ENCODE data around the gene ZFAND3.

Gene ZFAND3

GRCh38 chr6:38146021-38146733 lies 326.6 kb downstream of the ZFAND3 start:
- Histone ChIP-seq H3K79me2 (ENCODE audit: insufficient read depth, low read length) (no peaks in the 10 kb centered on the region), H4K20me1 (ENCODE audit: insufficient read depth, low read length) (no peaks in the 10 kb centered on the region), H3K4me3 (ENCODE audit: low read depth, low read length, poor library complexity, severe bottlenecking) (no peak overlapping the region), H3K9me3 (ENCODE audit: low read length) (no peaks in the 10 kb centered on the region), H2AFZ (ENCODE audit: low read length) (no peak overlapping the region), H3K4me1 (ENCODE audit: insufficient read depth, low read length, severe bottlenecking) (no peaks in the 10 kb centered on the region), H3K36me3 (ENCODE audit: insufficient read depth, low read length) (no peaks in the 10 kb centered on the region), H3K9me2 (ENCODE audit: low read depth, low read length) (no peaks in the 10 kb centered on the region), H3K27me3 (ENCODE audit: insufficient read depth, low read length) (no peaks in the 10 kb centered on the region), H3K27ac (ENCODE audit: low read depth, low read length, poor library complexity, severe bottlenecking) (no peak overlapping the region), H3K9ac (ENCODE audit: low read length) (no peak overlapping the region), H3F3A (ENCODE audit: insufficient read depth, low read length) (no peaks in the 10 kb centered on the region), H3K4me2 (ENCODE audit: low read length) (no peak overlapping the region)
- no peak for TF ChIP-seq CTCF (IDR thresholded peaks at IDR 0.05; ENCODE audit: low read length)
- no peak for TF ChIP-seq EZH2 (IDR thresholded peaks at IDR 0.05; ENCODE audit: borderline replicate concordance, low read length)

GRCh38 chr6:38146734-38147027 lies 327.2 kb downstream of the ZFAND3 start:
- Histone ChIP-seq H2AFZ (ENCODE audit: low read length) (no peak overlapping the region), H3K9ac (ENCODE audit: low read length) (no peak overlapping the region), H3K4me1 (ENCODE audit: insufficient read depth, low read length, severe bottlenecking) (no peaks in the 10 kb centered on the region), H4K20me1 (ENCODE audit: insufficient read depth, low read length) (no peaks in the 10 kb centered on the region), H3K9me3 (ENCODE audit: low read length) (no peaks in the 10 kb centered on the region), H3K27ac (ENCODE audit: low read depth, low read length, poor library complexity, severe bottlenecking) (no peak overlapping the region), H3K27me3 (ENCODE audit: insufficient read depth, low read length) (no peaks in the 10 kb centered on the region), H3F3A (ENCODE audit: insufficient read depth, low read length) (no peaks in the 10 kb centered on the region), H3K4me3 (ENCODE audit: low read depth, low read length, poor library complexity, severe bottlenecking) (no peak overlapping the region), H3K9me2 (ENCODE audit: low read depth, low read length) (no peaks in the 10 kb centered on the region), H3K79me2 (ENCODE audit: insufficient read depth, low read length) (no peaks in the 10 kb centered on the region), H3K4me2 (ENCODE audit: low read length) (no peak overlapping the region), H3K36me3 (ENCODE audit: insufficient read depth, low read length) (no peaks in the 10 kb centered on the region)
- TF ChIP-seq EZH2 (IDR thresholded peaks at IDR 0.05; ENCODE audit: borderline replicate concordance, low read length), result no peak
- no peak for TF ChIP-seq CTCF (IDR thresholded peaks at IDR 0.05; ENCODE audit: low read length)

- no peaks in the 10 kb centered on the region for H4K20me1 ChIP-seq (ENCODE audit: insufficient read depth, low read length)
- no peak overlapping the region for H3K4me3 ChIP-seq (ENCODE audit: low read depth, low read length, poor library complexity, severe bottlenecking)
- no peaks in the 10 kb centered on the region for H3K9me3 ChIP-seq (ENCODE audit: low read length)
These were observed 329.1 kb downstream of the ZFAND3 start for GRCh38 chr6:38148606-38149005.

More at GRCh38 chr6:38148606-38149005, 329.1 kb downstream of the ZFAND3 start:
- no peaks in the 10 kb centered on the region for H3K9me2 ChIP-seq (ENCODE audit: low read depth, low read length)
- H3K9ac ChIP-seq (ENCODE audit: low read length), result no peak overlapping the region
- H3K27ac ChIP-seq (ENCODE audit: low read depth, low read length, poor library complexity, severe bottlenecking), result no peak overlapping the region
- H3K27me3 ChIP-seq (ENCODE audit: insufficient read depth, low read length), result no peaks in the 10 kb centered on the region
- H3K4me2 ChIP-seq (ENCODE audit: low read length), result no peak overlapping the region
- H3K36me3 ChIP-seq (ENCODE audit: insufficient read depth, low read length), result no peaks in the 10 kb centered on the region
- H2AFZ ChIP-seq (ENCODE audit: low read length), result no peak overlapping the region
- no peaks in the 10 kb centered on the region for H3K79me2 ChIP-seq (ENCODE audit: insufficient read depth, low read length)
- no peaks in the 10 kb centered on the region for H3F3A ChIP-seq (ENCODE audit: insufficient read depth, low read length)
- no peak for TF ChIP-seq CTCF (IDR thresholded peaks at IDR 0.05; ENCODE audit: low read length)
- TF ChIP-seq EZH2 (IDR thresholded peaks at IDR 0.05; ENCODE audit: borderline replicate concordance, low read length), result no peak
- peaks cover 11% of the 10 kb centered on the region for H3K4me1 ChIP-seq (ENCODE audit: insufficient read depth, low read length, severe bottlenecking)

Data from OCI-LY1 (cell line).